Erythroblast (primary cell): ENCODE results near the gene AFM.

Experiments
- GATA1 ChIP-seq: IDR thresholded peaks from 2 replicates; pipeline ENCODE4 v1.6.1; 2011; ENCODE audit warnings: low read depth, mild to moderate bottlenecking, control low read depth, low read length, moderate library complexity
- POLR2A ChIP-seq: IDR thresholded peaks from 2 replicates; pipeline ENCODE4 v1.6.1; 2011; ENCODE audit warnings: mild to moderate bottlenecking, low read length

GRCh38 chr4:73442275-73442674, 39.3 kb upstream of the AFM start:
- TF ChIP-seq POLR2A: no peak
- TF ChIP-seq GATA1: no peak
